ENCODE measurements around the gene TALDO1.

TALDO1 gene

GRCh38 chr11:811446-812245, 64.4 kb downstream of the TALDO1 start:
- Histone ChIP-seq H3K27ac (ENCODE audit: insufficient read depth, low read depth, low read length, poor library complexity, severe bottlenecking) (no peak overlapping the region), H3K36me3 (ENCODE audit: control insufficient read depth, insufficient read depth, low read length) (peaks cover 26% of the 10 kb centered on the region), H3K9me3 (ENCODE audit: control insufficient read depth, low read length) (no peaks in the 10 kb centered on the region), H3K27me3 (ENCODE audit: control insufficient read depth, insufficient read depth, low read length, poor library complexity, severe bottlenecking) (no peaks in the 10 kb centered on the region), H3K4me1 (ENCODE audit: control insufficient read depth, insufficient read depth, low read length) (peaks cover 15% of the 10 kb centered on the region), H3K4me3 (ENCODE audit: insufficient read depth, low read depth, low read length) (no peak overlapping the region)
- WGBS, 2 experiments, result 92 to 94% methylated on average over 14 of the region's 14 CpGs

DNA sequence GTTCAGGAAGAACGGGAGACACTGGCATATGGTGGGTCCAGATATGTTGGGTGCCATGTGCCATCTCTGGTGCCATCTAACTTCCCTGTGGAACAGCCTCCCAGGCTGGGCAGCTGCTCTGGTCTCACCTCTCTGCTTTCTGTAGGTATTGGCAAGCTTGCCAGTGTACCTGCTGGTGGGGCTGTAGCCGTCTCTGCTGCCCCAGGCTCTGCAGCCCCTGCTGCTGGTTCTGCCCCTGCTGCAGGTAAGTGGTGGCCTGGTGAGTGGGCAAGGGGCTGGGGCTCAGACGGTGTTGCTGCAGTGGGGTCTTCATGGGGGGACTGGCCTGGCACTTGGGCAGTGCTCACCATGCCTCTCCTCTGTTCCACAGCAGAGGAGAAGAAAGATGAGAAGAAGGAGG, 65.1 kb downstream of the TALDO1 start:
- no peaks in the 10 kb centered on the region for H3K9me3 ChIP-seq (ENCODE audit: control insufficient read depth, low read length)
- WGBS, 2 experiments, result 94 to 96% methylated on average over 3 of the region's 3 CpGs
- H3K27ac ChIP-seq (ENCODE audit: insufficient read depth, low read depth, low read length, poor library complexity, severe bottlenecking), result no peak overlapping the region
- peaks cover 26% of the 10 kb centered on the region for H3K36me3 ChIP-seq (ENCODE audit: control insufficient read depth, insufficient read depth, low read length)
- H3K27me3 ChIP-seq (ENCODE audit: control insufficient read depth, insufficient read depth, low read length, poor library complexity, severe bottlenecking), result no peaks in the 10 kb centered on the region
- H3K4me1 ChIP-seq (ENCODE audit: control insufficient read depth, insufficient read depth, low read length), result peaks cover 15% of the 10 kb centered on the region
- H3K4me3 ChIP-seq (ENCODE audit: insufficient read depth, low read depth, low read length), result no peak overlapping the region

DNA sequence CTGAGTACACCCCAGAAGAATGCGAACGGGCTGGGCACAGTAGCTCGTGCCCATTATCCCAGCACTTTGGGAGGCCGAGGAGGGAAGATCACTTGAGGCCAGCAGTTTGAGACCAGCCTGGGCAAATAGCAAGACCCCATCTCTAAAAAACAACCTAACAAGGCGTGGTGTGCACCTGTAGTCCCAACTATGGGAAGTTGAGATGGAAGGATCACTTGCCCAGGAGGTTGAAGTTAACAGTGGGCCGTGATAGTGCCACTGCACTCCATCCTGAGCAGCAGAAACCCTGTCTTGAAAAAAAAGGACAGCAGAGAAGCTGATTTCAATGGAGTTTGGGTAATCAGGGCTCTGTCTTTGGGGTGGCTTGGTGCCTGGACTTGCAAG, 65.8 kb downstream of the TALDO1 start:
- no peak overlapping the region for H3K27ac ChIP-seq (ENCODE audit: insufficient read depth, low read depth, low read length, poor library complexity, severe bottlenecking)
- H3K27me3 ChIP-seq (ENCODE audit: control insufficient read depth, insufficient read depth, low read length, poor library complexity, severe bottlenecking), result no peaks in the 10 kb centered on the region
- 94 to 95% methylated on average over 6 of the region's 6 CpGs for WGBS, 2 experiments
- H3K4me1 ChIP-seq (ENCODE audit: control insufficient read depth, insufficient read depth, low read length), result peaks cover 15% of the 10 kb centered on the region
- no peak overlapping the region for H3K4me3 ChIP-seq (ENCODE audit: insufficient read depth, low read depth, low read length)
- peaks cover 26% of the 10 kb centered on the region for H3K36me3 ChIP-seq (ENCODE audit: control insufficient read depth, insufficient read depth, low read length)
- H3K9me3 ChIP-seq (ENCODE audit: control insufficient read depth, low read length), result no peaks in the 10 kb centered on the region

DNA sequence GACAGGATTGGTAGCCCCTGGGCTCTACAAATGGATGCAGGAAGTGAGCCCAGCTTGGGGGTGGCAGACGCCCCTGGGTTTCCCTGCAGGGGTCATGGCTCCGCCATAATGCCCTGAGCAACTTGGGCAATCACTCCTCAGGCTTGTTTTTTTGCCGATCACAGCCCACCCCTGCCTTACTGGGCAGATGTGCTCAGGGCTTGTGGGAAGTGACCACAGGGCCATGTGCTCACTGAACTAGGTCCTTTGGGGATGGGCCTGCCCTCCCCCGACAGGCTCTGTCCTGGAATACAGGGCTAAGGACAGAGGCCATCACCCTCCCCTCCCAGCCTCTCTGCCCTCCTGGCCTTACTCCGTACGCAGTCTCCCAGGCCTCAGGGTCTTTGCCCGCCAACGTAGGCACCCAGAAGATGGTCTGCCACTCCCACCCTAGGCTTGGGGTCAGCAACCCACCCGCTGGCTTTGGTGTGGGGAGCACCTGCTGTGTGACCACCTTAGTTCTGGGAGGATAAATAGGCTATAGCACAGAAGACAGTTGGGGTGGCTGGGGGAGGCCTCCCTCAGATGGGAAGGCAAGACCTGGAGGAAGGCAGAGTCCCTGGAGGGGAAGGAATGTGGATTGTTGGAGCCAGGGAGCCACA, 66.3 kb downstream of the TALDO1 start:
- Histone ChIP-seq H3K36me3 (ENCODE audit: control insufficient read depth, insufficient read depth, low read length) (peaks cover 26% of the 10 kb centered on the region), H3K27me3 (ENCODE audit: control insufficient read depth, insufficient read depth, low read length, poor library complexity, severe bottlenecking) (no peaks in the 10 kb centered on the region), H3K4me3 (ENCODE audit: insufficient read depth, low read depth, low read length) (no peak overlapping the region), H3K27ac (ENCODE audit: insufficient read depth, low read depth, low read length, poor library complexity, severe bottlenecking) (no peak overlapping the region), H3K9me3 (ENCODE audit: control insufficient read depth, low read length) (no peaks in the 10 kb centered on the region), H3K4me1 (ENCODE audit: control insufficient read depth, insufficient read depth, low read length) (peaks cover 15% of the 10 kb centered on the region)
- WGBS, 2 experiments, result 94 to 96% methylated on average over 9 of the region's 9 CpGs
